ENCODE results near the gene IGF1R.
"Not testable (repeated sequence)": the region's sequence is repeated elsewhere in the genome, so short reads cannot be mapped to it uniquely, and the experiment has no call there.

Gene IGF1R

GRCh38 chr15:98960555-98961050, 312.3 kb downstream of the IGF1R start:
- DNase-seq (ENCODE audit: low read depth), result no peak

GRCh38 chr15:98963444-98963843, 315.1 kb downstream of the IGF1R start:
- DNase-seq (ENCODE audit: low read depth), result no peak

GRCh38 chr15:98964466-98965133, 316.3 kb downstream of the IGF1R start:
- no peak for DNase-seq (ENCODE audit: low read depth)

- not testable (repeated sequence) for DNase-seq (ENCODE audit: low read depth)
Observed at GRCh38 chr15:98965134-98965491, 316.8 kb downstream of the IGF1R start.

- DNase-seq (ENCODE audit: low read depth), result no peak
Observed at GRCh38 chr15:98965597-98965996, 317.3 kb downstream of the IGF1R start.

- no peak for DNase-seq (ENCODE audit: low read depth)
Observed at GRCh38 chr15:98966091-98966787, 317.9 kb downstream of the IGF1R start.

GRCh38 chr15:98967096-98967495, 318.8 kb downstream of the IGF1R start:
- no peak for DNase-seq (ENCODE audit: low read depth)

- DNase-seq (ENCODE audit: low read depth), result no peak
Observed at GRCh38 chr15:98967916-98968315, 319.6 kb downstream of the IGF1R start.

- DNase-seq (ENCODE audit: low read depth), result no peak
Observed at GRCh38 chr15:98968576-98968975, 320.2 kb downstream of the IGF1R start.

GRCh38 chr15:98969126-98969735, 320.9 kb downstream of the IGF1R start:
- no peak for DNase-seq (ENCODE audit: low read depth)

GRCh38 chr15:98970799-98971198, 322.5 kb downstream of the IGF1R start:
- no peak for DNase-seq (ENCODE audit: low read depth)

- no peak for DNase-seq (ENCODE audit: low read depth)
Observed at GRCh38 chr15:98976500-98976899, 328.2 kb downstream of the IGF1R start.

- DNase-seq (ENCODE audit: low read depth), result no peak
Observed at GRCh38 chr15:98977441-98977840, 329.1 kb downstream of the IGF1R start.

GRCh38 chr15:98978153-98978552, 329.8 kb downstream of the IGF1R start:
- no peak for DNase-seq (ENCODE audit: low read depth)

GRCh38 chr15:98980899-98981228, 332.5 kb downstream of the IGF1R start:
- no peak for DNase-seq (ENCODE audit: low read depth)

GRCh38 chr15:98981851-98982722, 333.7 kb downstream of the IGF1R start:
- DNase-seq (ENCODE audit: low read depth), result no peak

GRCh38 chr15:98983334-98983733, 335.0 kb downstream of the IGF1R start:
- no peak for DNase-seq (ENCODE audit: low read depth)

GRCh38 chr15:98986281-98986680, 337.9 kb downstream of the IGF1R start:
- DNase-seq (ENCODE audit: low read depth), result no peak

GRCh38 chr15:98994892-98995291, 346.6 kb downstream of the IGF1R start:
- DNase-seq (ENCODE audit: low read depth), result no peak

GRCh38 chr15:98996169-98996568, 347.8 kb downstream of the IGF1R start:
- no peak for DNase-seq (ENCODE audit: low read depth)

- no peak for DNase-seq (ENCODE audit: low read depth)
Observed at GRCh38 chr15:98996624-98997023, 348.3 kb downstream of the IGF1R start.

- no peak for DNase-seq (ENCODE audit: low read depth)
Observed at GRCh38 chr15:98997312-98997711, 349.0 kb downstream of the IGF1R start.

Data from stimulated activated CD8-positive, alpha-beta memory T cell treated with anti-CD3 and anti-CD28 coated beads, Interleukin-15, amount 100 ng/mL, for 1 hour (primary cell).